Activated naive CD4-positive, alpha-beta T cell treated with Interleukin-2 at 50 U/mL for 16 hours (primary cell): ENCODE measurements around the gene RGL3.
"Not testable (repeated sequence)": the region's sequence is repeated elsewhere in the genome, so short reads cannot be mapped to it uniquely, and the experiment has no call there.

ENCODE experiments used
- DNase-seq: peaks from one replicate; pipeline ENCODE4 v3.0.0-alpha.2; 2020

Gene RGL3

DNA sequence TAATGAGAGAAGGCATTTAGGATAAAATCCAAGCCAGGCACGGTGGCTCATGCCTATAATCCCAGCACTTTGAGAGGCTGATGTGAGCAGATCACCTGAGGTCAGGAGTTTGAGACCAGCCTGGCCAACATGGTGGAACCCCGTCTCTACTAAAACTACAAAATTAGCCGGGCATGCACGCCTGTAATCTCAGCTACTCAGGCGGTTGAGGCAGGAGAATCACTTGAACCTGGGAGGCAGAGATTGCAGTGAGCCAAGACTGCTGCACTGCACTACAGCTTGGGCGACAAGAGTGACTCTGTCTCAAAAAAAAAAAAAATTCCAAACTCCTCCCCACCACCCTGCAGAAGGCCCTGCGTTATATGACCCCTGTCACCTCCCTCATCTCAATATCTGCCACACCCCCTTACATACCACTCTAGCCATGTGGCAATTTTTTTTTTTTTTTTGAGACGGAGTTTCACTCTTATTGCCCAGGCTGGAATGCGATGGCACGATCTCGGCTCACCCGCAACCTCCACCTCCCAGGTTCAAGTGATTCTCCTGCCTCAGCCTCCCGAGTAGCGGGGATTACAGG lies 39.8 kb downstream of the RGL3 start:
- not testable (repeated sequence) for DNase-seq

DNA sequence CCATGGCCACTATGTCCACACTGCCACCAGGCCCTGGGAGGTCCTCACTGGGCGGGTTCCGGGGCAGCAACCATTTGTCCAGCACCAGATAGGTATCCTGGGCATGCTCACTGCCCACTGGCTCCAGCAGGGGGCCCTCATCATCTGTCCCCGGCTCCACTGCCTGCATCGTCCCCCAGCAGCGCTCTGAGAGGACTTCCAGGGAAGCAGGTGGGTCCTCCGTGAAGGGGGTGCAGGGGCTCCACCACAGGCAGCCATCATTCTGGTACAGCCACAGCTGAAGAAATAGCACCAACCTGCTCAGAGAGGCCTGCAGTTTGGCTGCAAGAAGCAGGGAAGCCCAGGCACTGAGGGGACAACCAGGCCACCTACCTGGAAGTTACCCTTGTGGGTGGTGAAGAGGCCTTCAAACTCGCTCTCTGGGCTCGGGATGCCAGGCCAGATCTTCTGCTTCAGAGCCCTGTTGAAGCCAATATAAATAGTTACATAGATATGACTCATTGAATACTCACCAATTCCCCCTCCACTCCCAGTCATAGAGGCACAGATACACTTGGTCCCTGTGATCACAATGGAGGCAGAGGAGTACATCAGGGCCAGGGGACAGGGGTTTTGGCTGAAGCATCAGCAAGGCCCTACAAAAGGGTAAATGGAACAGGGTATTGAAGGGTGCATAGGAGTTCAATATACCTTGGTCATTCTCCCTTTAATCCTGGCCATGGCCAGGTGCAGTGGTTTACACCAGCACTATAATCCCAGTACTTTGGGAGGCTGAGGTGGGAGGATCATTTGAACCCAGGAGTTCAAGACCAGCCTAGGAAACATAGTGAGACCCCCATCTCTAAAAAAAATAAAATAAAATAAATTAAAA lies 40.6 kb downstream of the RGL3 start:
- DNase-seq, result peak; percentile 18

DNA sequence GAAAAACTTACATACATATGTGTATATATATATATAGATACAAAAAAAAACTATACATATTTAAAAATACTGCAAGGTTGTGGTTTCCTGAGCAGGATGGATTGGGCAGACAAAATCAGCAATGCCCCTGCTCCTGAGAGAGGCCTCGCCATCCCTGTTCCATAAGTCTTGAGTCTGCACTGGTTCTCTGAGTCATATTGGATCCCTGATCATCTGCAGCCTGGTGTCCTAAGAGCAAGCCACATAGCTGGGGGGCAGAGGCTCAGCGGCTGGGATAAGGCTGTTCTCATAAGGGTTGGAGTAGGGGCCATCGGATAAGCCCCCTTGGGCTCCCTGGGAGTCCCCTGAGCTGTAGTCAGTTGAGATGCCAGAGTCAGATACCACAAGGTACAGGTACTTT lies 41.4 kb downstream of the RGL3 start:
- no peak for DNase-seq

DNA sequence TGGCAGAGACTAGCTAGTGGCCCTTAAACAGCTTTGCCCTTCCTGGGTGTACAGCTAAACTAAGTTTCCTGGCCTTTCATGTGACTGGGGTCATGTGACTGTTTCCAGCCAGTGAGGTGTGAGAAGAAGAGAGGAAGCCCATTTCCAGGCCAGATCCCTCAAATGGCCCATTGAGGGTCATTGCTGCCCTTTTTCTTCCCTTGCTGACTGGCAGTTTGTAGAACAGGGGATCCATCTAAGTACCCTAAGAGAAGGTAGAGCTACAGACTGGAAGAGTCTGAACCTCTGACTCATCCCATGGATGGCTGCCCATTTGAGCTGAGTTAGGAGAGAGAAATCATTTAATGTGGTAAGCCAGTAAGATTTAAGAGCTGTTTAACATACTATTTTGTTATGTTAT lies 41.9 kb downstream of the RGL3 start:
- no peak for DNase-seq

DNA sequence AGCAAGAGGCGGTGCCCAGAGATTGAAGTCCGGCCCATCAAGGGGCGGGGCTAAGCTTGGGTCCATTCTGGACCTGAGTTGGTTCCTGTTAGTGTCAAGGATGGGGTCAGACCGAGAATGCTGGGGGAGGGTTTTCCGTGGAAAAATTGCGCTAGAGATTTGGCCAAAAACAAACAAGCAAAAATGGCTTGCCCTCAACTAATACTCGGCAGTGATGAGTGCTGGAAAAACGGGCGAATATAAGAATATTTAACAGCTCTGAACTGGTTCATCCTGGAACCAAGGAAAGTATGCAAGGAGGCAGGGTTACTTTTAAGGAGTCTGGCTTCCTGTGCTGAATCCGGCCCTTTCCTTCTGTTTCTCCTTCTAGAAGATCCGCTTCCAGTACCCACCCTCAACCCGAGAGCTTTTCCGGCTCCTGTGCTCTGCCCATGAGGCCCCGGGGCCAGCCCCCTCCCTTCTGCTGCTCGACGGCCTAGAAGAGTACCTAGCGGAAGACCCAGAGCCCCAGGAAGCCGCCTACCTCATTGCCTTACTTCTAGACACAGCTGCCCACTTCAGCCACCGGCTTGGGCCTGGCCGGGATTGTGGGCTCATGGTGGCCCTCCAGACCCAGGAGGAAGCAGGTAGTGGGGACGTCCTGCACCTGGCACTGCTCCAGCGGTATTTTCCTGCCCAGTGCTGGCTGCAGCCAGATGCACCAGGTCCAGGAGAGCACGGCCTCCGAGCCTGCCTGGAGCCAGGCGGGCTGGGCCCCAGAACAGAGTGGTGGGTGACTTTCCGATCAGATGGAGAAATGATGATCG lies 43.8 kb downstream of the RGL3 start:
- DNase-seq, result peak; percentile 70

DNA sequence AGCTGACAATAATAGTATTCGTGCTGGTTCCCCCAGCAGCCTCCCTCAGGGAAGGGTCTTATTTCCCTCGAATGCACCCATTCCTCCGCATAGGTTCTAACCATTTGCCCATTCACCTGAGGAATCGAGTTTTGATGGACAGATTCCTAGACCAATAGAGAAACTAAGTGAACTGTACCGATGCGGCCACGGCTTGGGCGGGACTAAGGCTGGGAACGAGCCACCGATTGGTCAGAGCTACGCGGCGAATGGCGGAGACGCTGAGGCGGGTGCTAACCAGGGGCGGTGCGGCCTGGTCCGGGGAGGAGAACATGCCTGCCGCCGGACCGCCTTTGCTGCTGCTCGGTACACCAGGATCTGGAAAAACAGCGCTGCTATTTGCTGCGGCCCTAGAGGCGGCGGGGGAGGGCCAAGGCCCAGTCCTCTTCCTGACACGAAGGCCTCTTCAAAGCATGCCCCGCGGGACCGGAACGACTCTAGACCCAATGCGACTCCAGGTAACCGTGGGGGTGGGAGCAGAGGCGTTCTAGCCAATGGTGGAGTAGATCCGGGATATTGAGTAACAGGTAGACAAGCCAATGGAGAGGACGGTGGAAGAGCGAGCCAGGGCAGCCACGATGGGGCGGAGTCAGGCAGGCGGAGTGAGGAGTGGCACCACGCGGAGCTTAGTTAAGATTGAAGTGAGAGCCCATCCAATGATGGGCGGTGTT lies 44.5 kb downstream of the RGL3 start, which contains the start of gene SWSAP1:
Gene SWSAP1, plus strand, starts transcription at position 234 of the 710 bp plus-strand sequence. Its CDS starts 15 bp downstream, at position 249.
- peak; percentile 98 for DNase-seq

DNA sequence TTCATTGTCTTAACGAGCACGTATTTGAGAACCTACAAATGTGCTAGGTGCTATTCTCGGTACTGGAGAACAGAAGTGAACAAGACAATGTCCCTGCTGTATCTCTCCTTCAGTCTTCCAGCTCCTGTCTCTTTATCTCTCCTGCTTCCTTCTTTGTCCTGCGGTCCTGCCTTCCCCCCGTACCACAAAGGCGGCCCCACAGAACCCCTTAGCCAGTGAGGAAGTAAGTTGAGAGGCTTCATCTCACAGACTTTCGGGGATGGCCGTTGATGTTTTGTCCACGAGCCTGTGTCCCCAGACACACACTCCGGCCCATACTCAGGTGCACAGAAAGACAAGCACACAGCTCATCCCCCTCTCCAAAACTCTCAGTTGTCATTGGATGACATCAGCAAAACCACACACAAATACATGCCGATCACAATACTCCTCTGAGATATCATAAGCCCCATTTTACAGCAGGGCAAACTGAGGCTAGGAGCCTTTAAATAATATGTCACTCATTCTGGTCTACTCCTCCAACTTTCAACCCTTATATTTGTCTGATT lies 45.2 kb downstream of the RGL3 start:
- DNase-seq, result no peak

DNA sequence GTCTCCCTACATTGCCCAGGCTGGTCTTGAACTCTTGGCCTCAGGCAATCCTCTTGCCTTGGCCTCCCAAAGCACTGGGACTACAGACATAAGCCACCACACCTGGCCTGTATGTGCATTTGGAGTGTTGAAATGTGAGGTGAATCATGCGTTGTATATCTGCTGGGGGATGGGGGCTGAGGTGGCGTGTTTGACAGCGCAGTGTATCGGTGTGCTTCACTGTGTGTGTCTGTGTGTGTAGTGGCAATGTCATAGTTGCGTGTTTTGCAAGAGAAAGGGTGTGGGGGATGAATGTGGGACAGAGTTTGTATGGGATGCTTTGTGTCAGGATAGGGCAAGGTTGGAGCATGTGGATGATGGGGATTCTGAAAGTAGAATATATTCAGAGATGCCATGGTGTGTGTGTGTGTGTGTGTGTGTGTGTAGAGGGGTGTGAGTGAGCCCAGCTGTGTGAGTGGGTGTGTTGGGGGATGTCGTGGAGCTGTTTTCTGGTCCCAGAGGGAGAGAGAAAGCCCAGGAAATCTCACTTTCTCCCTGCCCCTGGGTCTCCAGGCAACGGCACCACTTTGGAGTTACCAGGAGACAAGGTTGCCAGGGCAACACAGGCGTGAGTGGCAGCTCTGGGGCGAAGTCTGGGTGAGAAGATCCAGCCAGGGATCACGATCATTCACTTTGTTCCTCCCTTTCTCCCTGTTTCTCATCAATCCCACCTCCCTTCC lies 45.8 kb downstream of the RGL3 start:
- DNase-seq, result no peak

DNA sequence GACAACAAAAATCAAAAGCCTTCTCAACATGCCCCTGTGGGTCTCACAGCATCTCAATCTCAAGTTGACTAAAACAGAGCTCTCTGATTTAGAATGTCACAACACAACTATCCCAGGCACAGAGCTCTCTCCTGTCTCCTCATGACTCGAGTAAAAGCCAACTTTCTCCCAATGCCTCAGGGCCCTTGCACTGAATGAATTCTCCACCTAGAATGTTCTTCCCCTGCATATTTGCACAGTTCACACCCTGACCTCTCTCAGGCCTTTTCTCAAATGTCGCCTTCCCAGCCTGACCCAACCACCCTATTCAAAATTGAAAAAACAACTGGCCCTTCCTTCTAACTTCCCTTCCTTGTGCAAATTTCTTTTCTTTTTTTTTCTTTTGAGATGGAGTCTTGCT lies 48.4 kb downstream of the RGL3 start:
- no peak for DNase-seq

DNA sequence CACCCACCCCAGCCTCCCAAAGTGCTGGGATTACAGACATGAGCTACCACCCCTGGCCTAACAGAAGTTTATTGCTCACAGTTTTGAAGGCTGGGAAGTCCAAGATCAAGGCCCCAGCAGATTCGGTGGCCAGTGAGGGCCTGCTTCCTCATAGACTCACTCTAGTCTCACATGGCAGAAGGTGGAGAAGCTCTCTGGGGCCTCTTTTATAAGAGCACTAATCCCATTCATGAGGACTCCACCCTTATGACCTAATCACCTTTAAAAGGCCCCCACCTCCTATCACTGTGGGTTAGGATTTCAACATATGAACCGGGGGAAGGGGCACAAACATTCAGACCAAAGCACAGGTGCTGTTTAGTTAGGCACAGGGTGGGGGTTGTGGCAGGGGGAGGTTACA lies 51.6 kb downstream of the RGL3 start:
- DNase-seq, result no peak

DNA sequence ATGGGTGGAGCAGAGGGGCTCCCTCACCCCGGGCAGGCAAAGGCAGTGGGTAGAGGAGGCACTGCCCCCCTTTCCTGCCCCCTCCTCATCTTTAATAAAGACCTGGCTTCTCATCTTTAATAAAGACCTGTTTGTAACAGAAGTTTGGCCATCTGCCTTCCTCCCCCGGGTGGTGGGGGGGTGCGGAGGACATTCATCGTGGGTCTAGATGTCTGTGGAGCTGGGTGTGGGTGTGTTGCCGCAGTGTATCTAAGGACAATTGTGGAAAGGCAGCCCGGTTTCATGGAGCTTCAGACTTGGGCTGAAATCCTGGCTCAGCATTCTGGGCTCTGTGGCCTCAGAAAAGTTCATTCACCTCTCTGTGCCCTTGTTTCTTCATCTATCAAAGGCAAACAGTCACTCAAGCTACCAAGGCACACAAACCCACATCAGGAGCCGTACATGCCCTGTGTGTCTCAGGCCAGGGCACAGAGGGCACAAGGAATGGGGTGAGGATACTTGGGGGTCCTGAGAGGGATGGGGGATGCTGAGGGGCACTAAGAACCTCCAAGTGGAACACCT lies 53.5 kb downstream of the RGL3 start:
- DNase-seq, result no peak

DNA sequence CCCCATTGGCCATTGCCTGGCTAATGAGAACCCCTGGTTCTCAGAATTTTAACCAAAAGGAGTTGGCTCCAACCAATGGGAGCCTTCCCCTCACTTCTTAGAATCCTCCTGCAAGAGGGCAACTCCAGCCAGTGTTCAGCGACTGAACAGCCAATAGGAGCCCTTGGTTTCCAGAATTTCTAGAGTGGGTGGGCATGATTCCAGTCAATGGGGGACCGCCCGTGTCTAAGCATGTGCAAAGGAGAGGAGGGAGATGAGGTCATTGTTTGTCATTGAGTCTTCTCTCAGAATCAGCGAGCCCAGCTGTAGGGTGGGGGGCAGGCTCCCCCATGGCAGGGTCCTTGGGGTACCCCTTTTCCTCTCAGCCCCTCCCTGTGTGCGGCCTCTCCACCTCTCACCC lies 54.2 kb downstream of the RGL3 start:
- DNase-seq, result no peak

DNA sequence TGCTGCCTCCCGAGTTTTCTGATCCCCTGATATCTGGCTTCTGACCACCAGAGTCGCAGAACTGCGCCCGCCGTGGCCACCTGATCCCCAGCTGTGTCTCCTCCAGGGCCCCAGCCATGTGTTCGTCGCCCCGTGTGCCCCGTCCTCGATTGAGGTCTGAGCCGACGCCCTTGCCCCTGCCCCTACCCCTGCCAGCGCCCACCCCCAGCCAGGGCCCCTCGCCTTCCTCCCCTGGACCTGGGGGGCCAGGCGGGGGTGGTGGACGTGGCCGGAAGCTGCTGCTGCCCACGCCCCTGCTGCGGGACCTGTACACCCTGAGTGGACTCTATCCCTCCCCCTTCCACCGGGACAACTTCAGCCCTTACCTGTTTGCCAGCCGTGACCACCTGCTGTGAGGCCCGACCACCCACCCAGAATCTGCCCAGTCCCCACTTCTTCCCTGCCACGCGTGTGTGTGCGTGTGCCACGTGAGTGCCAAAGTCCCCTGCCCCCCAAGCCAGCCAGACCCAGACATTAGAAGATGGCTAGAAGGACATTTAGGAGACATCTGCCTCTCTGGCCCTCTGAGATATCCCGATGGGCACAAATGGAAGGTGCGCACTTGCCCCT lies 54.7 kb downstream of the RGL3 start:
- DNase-seq, result no peak

DNA sequence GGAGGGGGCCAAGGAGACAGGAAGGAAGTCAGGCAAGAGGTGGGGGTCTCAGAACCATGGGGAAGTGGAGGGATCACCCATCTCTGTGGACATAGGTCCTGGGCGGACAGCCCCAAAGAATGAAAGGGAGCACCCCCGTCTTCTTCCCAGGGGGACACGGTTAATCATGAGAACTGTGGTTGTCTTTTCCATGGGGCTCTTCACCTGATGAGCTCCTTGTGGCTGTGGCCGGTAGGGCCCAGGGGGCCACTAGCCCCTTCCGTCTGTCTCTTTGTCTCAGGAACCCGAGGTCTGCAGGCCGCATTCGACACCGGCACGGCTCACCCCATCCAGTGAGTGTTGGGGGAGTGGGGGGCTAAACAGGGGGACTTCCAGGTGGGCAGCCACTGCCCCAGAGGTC lies 55.2 kb downstream of the RGL3 start:
- DNase-seq, result no peak

DNA sequence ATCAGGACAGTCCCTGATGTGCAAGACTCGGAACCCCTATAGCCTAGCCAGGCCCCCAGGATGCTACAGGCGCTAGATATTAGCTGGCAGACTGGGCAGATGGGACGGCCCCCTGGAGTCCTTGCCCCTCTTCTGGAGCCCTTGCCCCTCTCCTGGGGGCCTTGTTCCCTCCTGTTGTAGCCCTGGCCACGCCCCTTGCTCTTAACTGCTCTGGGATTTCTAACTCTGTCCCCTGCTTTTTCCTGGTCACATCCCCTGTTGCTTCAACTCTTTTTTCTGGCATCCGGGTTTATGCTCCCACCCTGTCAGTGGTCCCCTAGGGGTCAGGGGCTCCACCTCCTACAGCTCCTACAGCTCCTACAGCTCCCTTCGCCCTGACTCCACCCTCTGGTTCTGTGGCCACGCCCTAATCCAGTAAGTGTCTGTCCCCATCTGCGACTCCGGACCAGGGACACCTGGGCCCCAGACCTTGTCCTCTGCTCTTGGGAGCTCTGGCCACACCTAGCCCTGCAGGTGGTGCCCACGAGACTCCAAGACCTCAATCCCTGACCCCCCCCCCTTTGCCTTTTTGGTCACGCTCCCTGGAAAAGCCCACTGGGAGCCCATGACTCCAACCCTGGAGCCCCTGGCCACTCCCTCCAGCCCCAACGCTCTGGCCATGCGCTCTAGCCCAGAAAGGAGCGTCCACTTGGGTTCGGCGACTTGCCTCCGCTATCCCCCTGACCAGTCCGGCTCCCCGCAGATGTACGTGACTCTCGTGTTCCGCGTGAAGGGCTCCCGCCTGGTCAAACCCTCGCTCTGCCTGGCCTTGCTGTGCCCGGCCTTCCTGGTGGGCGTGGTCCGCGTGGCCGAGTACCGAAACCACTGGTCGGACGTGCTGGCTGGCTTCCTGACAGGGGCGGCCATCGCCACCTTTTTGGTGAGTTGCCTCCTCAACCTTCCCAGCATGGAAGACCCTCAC lies 57.1 kb downstream of the RGL3 start:
- DNase-seq, result no peak

DNA sequence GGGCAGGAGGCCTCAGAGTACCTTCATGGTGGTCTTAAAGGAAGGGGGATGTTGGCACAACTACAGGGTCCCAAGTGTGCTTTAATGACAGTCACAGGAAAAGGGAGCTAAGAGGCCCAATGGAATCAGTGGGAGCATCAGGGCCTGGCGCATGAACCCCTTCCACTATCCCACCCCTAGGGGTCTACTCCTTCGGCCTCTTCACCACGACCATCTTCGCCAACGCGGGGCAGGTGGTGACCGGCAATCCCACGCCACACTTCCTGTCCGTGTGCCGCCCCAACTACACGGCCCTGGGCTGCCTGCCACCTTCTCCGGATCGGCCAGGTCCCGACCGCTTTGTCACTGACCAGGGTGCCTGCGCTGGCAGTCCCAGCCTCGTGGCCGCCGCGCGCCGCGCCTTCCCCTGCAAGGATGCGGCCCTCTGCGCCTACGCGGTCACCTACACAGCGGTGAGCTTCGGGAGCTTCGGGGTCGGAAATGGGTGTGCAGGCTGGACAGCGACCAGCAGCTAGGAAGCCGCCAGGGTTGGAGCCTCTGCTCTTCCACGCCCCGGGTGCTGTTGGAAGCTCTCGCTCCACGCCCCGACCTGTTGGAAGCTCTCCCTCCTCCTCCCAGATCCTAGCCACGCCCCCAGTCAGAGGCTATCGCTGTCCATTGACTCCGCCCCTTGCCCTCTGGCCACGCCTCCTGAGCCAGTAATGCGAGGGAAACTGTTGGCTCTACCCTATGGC lies 57.9 kb downstream of the RGL3 start:
- DNase-seq, result no peak

DNA sequence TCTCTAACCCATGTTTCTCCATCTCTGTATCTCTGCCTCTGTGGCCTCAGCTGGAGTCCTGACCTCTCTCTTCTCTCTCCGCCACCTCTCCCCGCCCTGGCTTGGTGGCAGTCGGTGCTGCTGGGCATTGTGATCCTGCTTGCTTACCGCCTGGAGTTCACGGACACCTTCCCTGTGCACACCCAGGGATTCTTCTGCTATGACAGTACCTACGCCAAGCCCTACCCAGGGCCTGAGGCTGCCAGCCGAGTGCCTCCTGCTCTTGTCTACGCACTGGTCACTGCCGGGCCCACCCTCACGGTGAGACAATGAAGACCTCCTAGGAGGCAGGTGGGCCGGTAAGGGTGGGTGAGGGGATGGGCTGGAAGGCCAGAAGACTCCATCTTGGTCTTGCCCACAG lies 59.7 kb downstream of the RGL3 start:
- no peak for DNase-seq

DNA sequence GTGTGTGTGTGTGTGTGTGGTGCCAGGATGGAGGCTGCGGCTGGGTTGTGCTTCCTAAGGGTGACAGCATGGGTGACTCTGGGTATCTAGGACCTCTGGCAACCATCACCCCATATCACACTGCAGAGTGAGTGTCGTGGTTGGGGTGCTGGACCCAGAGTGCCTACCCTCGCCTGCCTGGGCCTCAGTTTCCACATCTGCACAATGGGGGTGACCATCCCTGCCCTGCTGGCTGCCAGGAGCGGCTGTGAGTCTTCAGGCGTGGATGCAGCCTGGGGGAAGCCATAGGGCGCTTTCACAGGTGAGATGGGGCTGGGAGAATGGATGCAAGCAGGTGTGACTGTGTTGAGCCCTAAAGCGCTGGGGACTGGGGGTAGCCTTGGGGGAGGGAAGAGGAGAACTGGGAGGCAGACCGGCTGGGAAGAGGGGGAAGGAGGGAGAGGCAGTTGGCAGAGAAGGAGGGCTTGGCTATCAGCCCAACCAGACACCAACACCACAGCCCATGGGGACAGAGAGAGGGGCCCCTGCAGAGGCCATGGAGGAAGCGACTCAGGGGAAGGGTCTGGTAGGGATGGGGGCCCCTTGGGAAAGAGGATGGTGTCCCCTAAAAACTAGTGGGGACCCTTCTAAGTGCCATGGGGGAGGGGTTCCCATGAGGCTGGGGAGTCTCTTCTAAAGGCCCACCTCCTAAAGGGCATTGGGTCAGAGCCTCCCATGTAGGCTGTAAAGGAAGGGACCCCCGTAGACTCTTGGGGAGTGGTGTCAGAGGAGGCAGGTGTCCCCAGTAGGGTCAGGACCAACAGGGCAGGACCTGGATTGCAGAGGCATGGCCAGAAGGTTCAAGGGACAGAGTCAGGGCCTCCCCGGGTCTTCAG lies 62.2 kb downstream of the RGL3 start:
- DNase-seq, result no peak
